ENCODE results near the gene MAP1LC3A.

MAP1LC3A gene

GRCh38 chr20:34557936-34558319, 590 bp upstream of the MAP1LC3A start:
- TF ChIP-seq, protein P1, sequence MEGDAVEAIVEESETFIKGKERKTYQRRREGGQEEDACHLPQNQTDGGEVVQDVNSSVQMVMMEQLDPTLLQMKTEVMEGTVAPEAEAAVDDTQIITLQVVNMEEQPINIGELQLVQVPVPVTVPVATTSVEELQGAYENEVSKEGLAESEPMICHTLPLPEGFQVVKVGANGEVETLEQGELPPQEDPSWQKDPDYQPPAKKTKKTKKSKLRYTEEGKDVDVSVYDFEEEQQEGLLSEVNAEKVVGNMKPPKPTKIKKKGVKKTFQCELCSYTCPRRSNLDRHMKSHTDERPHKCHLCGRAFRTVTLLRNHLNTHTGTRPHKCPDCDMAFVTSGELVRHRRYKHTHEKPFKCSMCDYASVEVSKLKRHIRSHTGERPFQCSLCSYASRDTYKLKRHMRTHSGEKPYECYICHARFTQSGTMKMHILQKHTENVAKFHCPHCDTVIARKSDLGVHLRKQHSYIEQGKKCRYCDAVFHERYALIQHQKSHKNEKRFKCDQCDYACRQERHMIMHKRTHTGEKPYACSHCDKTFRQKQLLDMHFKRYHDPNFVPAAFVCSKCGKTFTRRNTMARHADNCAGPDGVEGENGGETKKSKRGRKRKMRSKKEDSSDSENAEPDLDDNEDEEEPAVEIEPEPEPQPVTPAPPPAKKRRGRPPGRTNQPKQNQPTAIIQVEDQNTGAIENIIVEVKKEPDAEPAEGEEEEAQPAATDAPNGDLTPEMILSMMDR (IDR thresholded peaks at IDR 0.05; ENCODE audit: control insufficient read depth, insufficient read depth, low read depth, low read length, missing control alignments) = no peak
- DNase-seq (ENCODE audit: low read depth) = no peak
- H3K4me3 ChIP-seq (ENCODE audit: control insufficient read depth, low read depth, low read length) = peak overlapping the region; percentile 73

- TF ChIP-seq, protein P1 (IDR thresholded peaks at IDR 0.05; ENCODE audit: control insufficient read depth, insufficient read depth, low read depth, low read length, missing control alignments) = no peak
- DNase-seq (ENCODE audit: low read depth) = no peak
- H3K4me3 ChIP-seq (ENCODE audit: control insufficient read depth, low read depth, low read length) = peak overlapping the region; percentile 73
Observed at GRCh38 chr20:34559311-34560140, 1.0 kb downstream of the MAP1LC3A start.

DNA sequence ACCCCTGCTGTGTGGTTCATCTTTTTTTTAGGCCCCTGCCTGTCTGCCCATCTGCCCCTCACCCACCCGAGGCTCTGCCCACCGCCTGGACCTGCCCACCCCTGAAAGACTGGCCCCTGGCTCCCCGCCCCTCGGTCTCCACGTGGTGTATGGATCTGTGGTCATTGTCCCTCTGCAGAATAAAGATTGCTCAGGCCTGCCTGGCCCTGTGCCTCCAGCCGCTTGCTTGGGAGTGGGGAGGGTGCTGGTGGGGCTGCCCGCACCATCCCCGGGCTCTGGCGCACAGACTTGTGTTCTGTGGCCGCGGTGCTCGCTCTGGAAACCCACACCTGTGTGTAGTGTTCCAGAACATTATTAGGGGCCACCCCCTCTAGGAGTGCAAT, 1.6 kb downstream of the MAP1LC3A start:
- DNase-seq (ENCODE audit: low read depth) = no peak
- TF ChIP-seq, protein P1 (IDR thresholded peaks at IDR 0.05; ENCODE audit: control insufficient read depth, insufficient read depth, low read depth, low read length, missing control alignments) = no peak
- H3K4me3 ChIP-seq (ENCODE audit: control insufficient read depth, low read depth, low read length) = no peak overlapping the region

DNA sequence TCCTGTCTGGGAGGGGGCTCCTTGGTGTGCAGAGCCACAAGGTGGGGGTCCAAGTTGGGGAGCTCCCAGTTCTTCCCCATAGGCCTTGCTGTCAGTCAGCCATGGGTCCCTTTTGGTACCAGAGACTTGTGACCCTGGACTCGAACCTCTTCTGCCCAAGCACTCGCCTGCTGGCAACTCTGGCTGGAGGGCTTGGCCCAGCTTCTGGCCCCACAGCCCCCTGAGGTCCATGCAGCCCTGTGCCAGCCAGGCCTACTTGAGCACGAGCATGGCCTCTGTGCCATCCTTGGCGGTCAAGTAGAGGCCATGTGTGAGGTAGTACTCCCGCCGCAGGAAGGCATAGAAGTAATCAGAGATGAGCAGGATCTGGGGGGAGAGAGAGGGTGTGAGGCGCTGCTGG, 2.1 kb downstream of the MAP1LC3A start:
- TF ChIP-seq, protein P1 (IDR thresholded peaks at IDR 0.05; ENCODE audit: control insufficient read depth, insufficient read depth, low read depth, low read length, missing control alignments) = no peak
- no peak for DNase-seq (ENCODE audit: low read depth)
- no peak overlapping the region for H3K4me3 ChIP-seq (ENCODE audit: control insufficient read depth, low read depth, low read length)

DNA sequence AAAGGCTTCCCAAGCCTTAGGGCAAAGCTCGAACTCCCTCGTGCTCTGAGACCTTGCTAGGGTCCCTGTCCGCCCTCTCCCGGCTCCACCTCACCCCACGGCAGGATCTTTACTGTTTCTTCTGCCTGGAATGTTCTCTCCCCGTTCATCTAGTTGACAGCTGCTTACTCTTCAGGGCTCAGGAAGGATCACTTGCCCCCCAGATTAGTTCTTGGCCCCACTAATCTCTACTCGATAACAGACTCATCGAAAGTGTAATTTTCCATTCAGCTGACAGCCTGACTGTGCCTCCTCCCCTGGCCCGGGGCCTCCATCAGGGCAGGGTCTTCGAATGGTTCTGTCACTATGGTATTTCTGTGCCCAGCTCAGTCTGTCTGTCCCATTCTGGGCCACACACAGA, 3.1 kb downstream of the MAP1LC3A start:
- TF ChIP-seq, protein P1 (IDR thresholded peaks at IDR 0.05; ENCODE audit: control insufficient read depth, insufficient read depth, low read depth, low read length, missing control alignments) = no peak
- no peak for DNase-seq (ENCODE audit: low read depth)
- H3K4me3 ChIP-seq (ENCODE audit: control insufficient read depth, low read depth, low read length) = no peak overlapping the region

DNA sequence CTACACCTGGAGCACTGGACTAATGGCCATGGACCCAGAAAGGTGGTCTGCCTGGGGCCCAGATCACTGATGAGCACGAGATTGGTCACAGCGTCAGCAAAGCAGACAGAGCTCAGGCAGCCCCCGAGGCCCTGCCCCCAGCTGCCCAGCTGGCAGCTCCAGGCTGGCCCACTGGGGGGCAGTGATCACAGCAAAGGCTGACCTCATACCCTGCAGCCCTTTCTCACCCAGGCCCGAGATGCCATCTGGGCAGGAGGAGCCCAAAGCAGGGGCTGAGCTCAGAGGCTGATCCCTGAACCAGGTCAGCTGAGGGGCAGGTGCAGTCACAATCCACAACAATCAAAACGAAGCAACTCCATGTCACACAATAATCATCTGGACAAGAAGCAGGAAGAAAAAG, 4.1 kb downstream of the MAP1LC3A start:
- DNase-seq (ENCODE audit: low read depth) = no peak
- no peak overlapping the region for H3K4me3 ChIP-seq (ENCODE audit: control insufficient read depth, low read depth, low read length)
- TF ChIP-seq, protein P1 (IDR thresholded peaks at IDR 0.05; ENCODE audit: control insufficient read depth, insufficient read depth, low read depth, low read length, missing control alignments) = peak; percentile 50

Measured in AG09309 (cell line).